H1 (cell line): ENCODE results near the gene METTL1. TPM values are rescaled to one million over a fixed set of nuclear protein-coding genes. Genes with fewer than 3 reads are reported as not detected.

ENCODE experiments used
- CTCF ChIA-PET: fragments of 300-600 bp; sonication (Branson Sonifier 250); formaldehyde crosslinking; loops from one replicate; lab custom pipeline; 2021; ENCODE audit not compliant: partially characterized antibody; lab: Charles Lee
- POLR2A ChIA-PET: fragments of 300-600 bp; sonication (Branson Sonifier 250); formaldehyde crosslinking; loops from one replicate; lab custom pipeline; 2021; ENCODE audit warnings: inconsistent platforms; ENCODE audit not compliant: partially characterized antibody; lab: Charles Lee
- DNase-seq, 2 experiments: peaks; one replicate each; pipeline versions ENCODE4 v3.0.0 to v3.0.0-alpha.2; 2010 to 2022; ENCODE audit warnings: low spot score in 2 of 2, low read depth in 1 of 2, mixed read lengths in 1 of 2
- FAIRE-seq: peaks from 2 replicates; lab custom pipeline; 2011; peaks lifted over from hg19 to GRCh38; lab: Jason Lieb, UNC
- H2AFZ ChIP-seq: 2 replicates; pipeline ENCODE4 v1.8.1; 2012; ENCODE audit warnings: low read length, inconsistent platforms
- H2AK5ac ChIP-seq: 2 replicates; pipeline ENCODE4 v1.6.1; 2013; ENCODE audit warnings: low read depth, low read length
- H2BK120ac ChIP-seq: replicated peaks from 2 replicates; pipeline ENCODE3; 2013; ENCODE audit warnings: low read depth, low read length, inconsistent platforms
- H2BK12ac ChIP-seq: 2 replicates; pipeline ENCODE4 v1.6.1; 2013; ENCODE audit warnings: low read depth, low read length
- H2BK15ac ChIP-seq: 2 replicates; pipeline ENCODE4 v1.6.1; 2013; ENCODE audit warnings: low read length
- H2BK20ac ChIP-seq: 2 replicates; pipeline ENCODE4 v1.6.1; 2013; ENCODE audit warnings: low read length
- H2BK5ac ChIP-seq: 2 replicates; pipeline ENCODE4 v1.6.1; 2013; ENCODE audit warnings: low read depth, low read length
- H3K14ac ChIP-seq: 2 replicates; pipeline ENCODE4 v1.6.1; 2013; ENCODE audit warnings: inconsistent platforms; ENCODE audit not compliant: insufficient read length
- H3K18ac ChIP-seq: 2 replicates; pipeline ENCODE4 v1.6.1; 2013; ENCODE audit warnings: low read length; ENCODE audit errors: extremely low read depth
- H3K23ac ChIP-seq: 2 replicates; pipeline ENCODE4 v1.6.1; 2013; ENCODE audit warnings: inconsistent platforms; ENCODE audit not compliant: insufficient read length
- H3K23me2 ChIP-seq: 2 replicates; pipeline ENCODE4 v1.6.1; 2013; ENCODE audit warnings: low read depth, low read length
- H3K27ac ChIP-seq: 2 replicates; pipeline ENCODE4 v1.6.1; 2011; ENCODE audit warnings: low read depth, low read length, inconsistent platforms
- H3K27me3 ChIP-seq, 4 experiments: replicated peaks in 1 of 4; 1 replicate in 1 of 4; 2 replicates in 3 of 4; pipeline versions ENCODE4 v1.6.1 to v1.8.1; 2011 to 2013; ENCODE audit warnings: low read length in 3 of 4, mild to moderate bottlenecking in 3 of 4, inconsistent platforms in 2 of 4, mixed read lengths in 2 of 4, moderate library complexity in 1 of 4; ENCODE audit not compliant: control insufficient read depth in 3 of 4, insufficient read depth in 3 of 4; ENCODE audit errors: extremely low read depth in 1 of 4
- H3K36me3 ChIP-seq, 4 experiments: 2 replicates each; pipeline versions ENCODE4 v1.6.1 to v1.8.1; 2011 to 2013; ENCODE audit warnings: mild to moderate bottlenecking in 4 of 4, low read length in 3 of 4, moderate library complexity in 2 of 4, control low read depth in 1 of 4, inconsistent platforms in 1 of 4; ENCODE audit not compliant: insufficient read depth in 4 of 4, control insufficient read depth in 2 of 4
- H3K4ac ChIP-seq: replicated peaks from 2 replicates; pipeline ENCODE3; 2013; ENCODE audit warnings: low read length, low read depth, mixed read lengths, inconsistent platforms; ENCODE audit not compliant: insufficient read length
- H3K4me1 ChIP-seq, 4 experiments: replicated peaks in 1 of 4; 1 replicate in 1 of 4; 2 replicates in 3 of 4; pipeline versions ENCODE4 v1.6.1 to v1.8.1; 2011 to 2013; ENCODE audit warnings: low read length in 3 of 4, inconsistent platforms in 2 of 4, mixed read lengths in 1 of 4; ENCODE audit not compliant: insufficient read depth in 4 of 4, control insufficient read depth in 3 of 4
- H3K4me2 ChIP-seq, 2 experiments: 2 replicates each; pipeline versions ENCODE4 v1.6.1 to v1.8.1; 2011 to 2013; ENCODE audit warnings: low read depth in 2 of 2, low read length in 2 of 2, control low read depth in 1 of 2, inconsistent platforms in 1 of 2, mild to moderate bottlenecking in 1 of 2; ENCODE audit not compliant: insufficient read depth in 1 of 2
- H3K4me3 ChIP-seq, 4 experiments: fragments of 200-600, 300-600 bp in 1 of 4; sonication (generic), shearing (Covaris generic), sonication (Bioruptor Twin) in 1 of 4; 2 replicates each; pipeline versions ENCODE4 v1.5.1 to v1.8.1; 2011 to 2016; ENCODE audit warnings: low read length in 4 of 4, low read depth in 3 of 4, control low read depth in 2 of 4, inconsistent platforms in 2 of 4, mild to moderate bottlenecking in 2 of 4, mixed read lengths in 1 of 4, moderate library complexity in 1 of 4; ENCODE audit not compliant: insufficient read depth in 2 of 4; ENCODE audit errors: extremely low read depth in 1 of 4
- H3K56ac ChIP-seq: replicated peaks from 2 replicates; pipeline ENCODE3; 2013; ENCODE audit warnings: low read depth, mild to moderate bottlenecking, mixed read lengths, low read length, inconsistent platforms; ENCODE audit not compliant: insufficient read length
- H3K79me1 ChIP-seq: 2 replicates; pipeline ENCODE4 v1.6.1; 2013; ENCODE audit warnings: low read depth, low read length, control low read depth
- H3K79me2 ChIP-seq, 2 experiments: 2 replicates each; pipeline versions ENCODE4 v1.6.1 to v1.8.1; 2012 to 2013; ENCODE audit warnings: low read length in 2 of 2, mild to moderate bottlenecking in 2 of 2, inconsistent platforms in 1 of 2; ENCODE audit not compliant: insufficient read depth in 2 of 2, control insufficient read depth in 1 of 2
- H3K9ac ChIP-seq, 4 experiments: replicated peaks in 1 of 4; 1 replicate in 1 of 4; 2 replicates in 3 of 4; pipeline versions ENCODE4 v1.6.1 to v1.8.1; 2011 to 2013; ENCODE audit warnings: low read depth in 3 of 4, low read length in 3 of 4, control low read depth in 2 of 4, mild to moderate bottlenecking in 2 of 4, moderate library complexity in 2 of 4, inconsistent platforms in 1 of 4; ENCODE audit errors: extremely low read depth in 1 of 4
- H3K9me3 ChIP-seq, 2 experiments: 2 replicates each; pipeline versions ENCODE4 v1.6.1 to v1.8.1; 2012 to 2013; ENCODE audit warnings: mild to moderate bottlenecking in 2 of 2, moderate library complexity in 2 of 2, control low read depth in 1 of 2, inconsistent platforms in 1 of 2, low read depth in 1 of 2, low read length in 1 of 2, mixed read lengths in 1 of 2; ENCODE audit not compliant: insufficient read depth in 2 of 2
- H4K20me1 ChIP-seq, 2 experiments: replicated peaks in 1 of 2; 2 replicates each; pipeline versions ENCODE3 to v1.8.1; 2011 to 2013; ENCODE audit warnings: inconsistent platforms in 2 of 2, low read length in 2 of 2, mild to moderate bottlenecking in 1 of 2; ENCODE audit not compliant: insufficient read depth in 2 of 2, control insufficient read depth in 1 of 2
- H4K5ac ChIP-seq: 2 replicates; pipeline ENCODE4 v1.6.1; 2013; ENCODE audit warnings: low read length, low read depth, mixed read lengths, inconsistent platforms; ENCODE audit not compliant: insufficient read length
- H4K8ac ChIP-seq: 2 replicates; pipeline ENCODE4 v1.8.0; 2013; ENCODE audit warnings: mild to moderate bottlenecking, moderate library complexity, low read length, inconsistent platforms; ENCODE audit not compliant: insufficient read depth; ENCODE audit errors: extremely low read depth
- H4K91ac ChIP-seq: replicated peaks from 2 replicates; pipeline ENCODE3; 2013; ENCODE audit warnings: low read length, mixed read lengths, inconsistent platforms; ENCODE audit not compliant: insufficient read length
- FOSL1 ChIP-seq: IDR thresholded peaks from 2 replicates; pipeline ENCODE4 v1.6.1; 2011; ENCODE audit warnings: mild to moderate bottlenecking, low read depth, low read length, moderate library complexity; ENCODE audit not compliant: insufficient read depth
- RAD21 ChIP-seq, 2 experiments: IDR thresholded peaks in 1 of 2; conservative IDR thresholded peaks in 1 of 2; 2 replicates each; pipeline ENCODE4 v1.6.1; 2011; ENCODE audit warnings: low read depth in 2 of 2, low read length in 2 of 2, improper control_type of control experiment in 1 of 2, inconsistent platforms in 1 of 2, mild to moderate bottlenecking in 1 of 2, moderate library complexity in 1 of 2
- WGBS, 2 experiments: shearing (Covaris generic) in 1 of 2; methylation state at CpG; one replicate each; pipeline versions ENCODE4 v1.1.6 to v1.1.7; 2013 to 2015; ENCODE audit warnings: low lambda C conversion rate in 2 of 2, mixed read lengths in 2 of 2, inconsistent platforms in 1 of 2, low coverage in 1 of 2, missing lambda C conversion rate in 1 of 2; ENCODE audit not compliant: insufficient replicate concordance in 2 of 2, insufficient coverage in 1 of 2, insufficient read length in 1 of 2; ENCODE audit errors: extremely low coverage in 1 of 2, missing lambda C conversion rate in 1 of 2; 5-methylcytosine and 5-hydroxymethylcytosine counted together
- polyA plus RNA-seq, 7 experiments: library from polyadenylated mRNA; depleted of rRNA in 3 of 7; stranded (reverse) in 5 of 7; unstranded in 2 of 7; fragments of >200 nt in 5 of 7; fragments of 200-250 nt in 2 of 7; gene quantifications; 1 replicate in 5 of 7; 2 replicates in 1 of 7; 4 replicates in 1 of 7; pipeline versions ENCODE4 v1.2.1 to v1.2.3, GENCODE V29; 2011 to 2013; ENCODE audit warnings: missing spikeins in 2 of 7, mixed read lengths in 2 of 7
- total RNA-seq: library from RNA; stranded (reverse); fragmentation: NEBNext Ultra II Directional; extraction: Animal tissue kit (Norgen Biotek cat#: 25700); gene quantifications from 2 replicates; pipeline ENCODE4 v1.2.1, GENCODE V29; 2021
- TF ChIP-seq, protein P1 (sequence below), 3 experiments: IDR thresholded peaks; 1 replicate in 2 of 3; 2 replicates in 1 of 3; pipeline versions ENCODE4 v1.5.1 to v1.6.1; 2011; ENCODE audit warnings: low read length in 3 of 3, mild to moderate bottlenecking in 3 of 3, inconsistent platforms in 2 of 3, low read depth in 1 of 3, moderate library complexity in 1 of 3; ENCODE audit not compliant: insufficient read depth in 1 of 3; ENCODE audit errors: control extremely low read depth in 1 of 3

METTL1 gene
- total and polyA plus RNA-seq, 2 of the 8 experiments (the other 6 are each of a cell fraction or from before 2014, with no cell fraction given), result 40.5 to 46.0 TPM

DNA sequence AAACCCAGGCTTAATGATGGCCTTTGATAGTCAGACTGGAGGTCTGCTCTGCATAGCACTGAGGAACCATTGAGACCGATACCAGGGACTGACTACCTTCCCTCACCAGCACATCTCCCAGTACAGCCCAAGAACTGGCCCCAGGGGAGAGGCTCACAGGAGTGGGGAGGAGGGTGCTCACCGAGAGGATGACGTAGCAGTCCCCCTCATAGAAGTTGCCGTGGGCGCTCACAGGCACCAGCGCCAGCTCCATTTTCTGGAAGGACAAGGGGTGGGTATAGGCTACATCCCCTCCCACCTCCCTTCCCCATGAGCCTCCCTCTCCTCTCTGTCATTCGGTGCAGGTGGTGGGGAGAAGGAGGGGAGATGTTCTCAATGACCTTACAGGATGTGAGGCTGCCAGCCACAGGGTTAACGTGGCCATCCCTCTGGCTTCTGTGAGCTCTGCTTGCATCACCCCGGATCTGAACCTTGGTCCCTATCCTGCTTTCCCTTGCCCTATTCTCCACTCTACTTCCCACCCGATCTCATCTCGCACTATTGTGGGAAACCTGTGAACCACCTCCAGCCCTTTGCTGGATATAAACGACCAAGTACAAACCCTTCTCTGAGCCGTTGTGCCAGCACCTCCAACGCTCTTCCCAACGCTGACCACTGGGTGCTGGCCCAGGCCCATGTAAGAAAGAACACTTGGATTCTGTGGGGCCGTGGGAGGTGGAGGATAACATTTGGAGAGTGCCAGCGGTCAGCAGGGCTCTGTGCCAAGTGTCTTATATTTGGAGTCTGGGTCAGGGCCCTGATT lies 42.3 kb upstream of the METTL1 start:
- Histone ChIP-seq H3K9me3 (no peaks in the 10 kb centered on the region), H3K18ac (no peak overlapping the region), H2BK20ac (no peak overlapping the region), H2BK120ac (no peak overlapping the region), H4K5ac (no peak overlapping the region), H4K20me1 (no peaks in the 10 kb centered on the region), H3K79me1 (no peaks in the 10 kb centered on the region), H2AFZ (no peak overlapping the region), H4K8ac (no peak overlapping the region), H3K9ac (no peak overlapping the region), H3K4me2 (no peak overlapping the region), H3K27ac (no peak overlapping the region), H3K56ac (no peak overlapping the region), H2AK5ac (no peak overlapping the region), H3K4me3 (no peak overlapping the region), H3K4ac (no peak overlapping the region), H2BK12ac (peak overlapping the region; percentile 51; the same call in 1 of the 2 replicates), H3K36me3 (0 out of 8 replicates have a peak, but pooled peaks cover 0 to 3% (median 0%) of the 10 kb centered on the region in 4 experiments), H3K23ac (no peak overlapping the region), H3K4me1 (no peaks in the 10 kb centered on the region), H2BK5ac (no peak overlapping the region), H3K79me2 (no peaks in the 10 kb centered on the region), H3K23me2 (no peaks in the 10 kb centered on the region), H4K91ac (no peak overlapping the region), H3K14ac (no peak overlapping the region), H3K27me3 (no peaks in the 10 kb centered on the region), H2BK15ac (no peak overlapping the region)
- FAIRE-seq (no peak), DNase-seq (no peak)
- ChIA-PET POLR2A (interaction anchor here (0.8 to 9.6 kb wide), 8 partner anchors 8 to 32 kb away, joined by 3 to 71 read pairs (median 6); partner anchors contain the start of genes CTDSP2 and TSFM), CTCF (interaction anchor here (1.0 to 10.4 kb wide), 12 partner anchors 8 to 91 kb away, joined by 3 to 146 read pairs (median 8); partner anchors contain the start of gene TSFM)
- 91% methylated on average over 16 of the region's 17 CpGs; no CpG with 5 or more reads in 1 of the 2 experiments for WGBS, 2 experiments
- TF ChIP-seq, protein P1, sequence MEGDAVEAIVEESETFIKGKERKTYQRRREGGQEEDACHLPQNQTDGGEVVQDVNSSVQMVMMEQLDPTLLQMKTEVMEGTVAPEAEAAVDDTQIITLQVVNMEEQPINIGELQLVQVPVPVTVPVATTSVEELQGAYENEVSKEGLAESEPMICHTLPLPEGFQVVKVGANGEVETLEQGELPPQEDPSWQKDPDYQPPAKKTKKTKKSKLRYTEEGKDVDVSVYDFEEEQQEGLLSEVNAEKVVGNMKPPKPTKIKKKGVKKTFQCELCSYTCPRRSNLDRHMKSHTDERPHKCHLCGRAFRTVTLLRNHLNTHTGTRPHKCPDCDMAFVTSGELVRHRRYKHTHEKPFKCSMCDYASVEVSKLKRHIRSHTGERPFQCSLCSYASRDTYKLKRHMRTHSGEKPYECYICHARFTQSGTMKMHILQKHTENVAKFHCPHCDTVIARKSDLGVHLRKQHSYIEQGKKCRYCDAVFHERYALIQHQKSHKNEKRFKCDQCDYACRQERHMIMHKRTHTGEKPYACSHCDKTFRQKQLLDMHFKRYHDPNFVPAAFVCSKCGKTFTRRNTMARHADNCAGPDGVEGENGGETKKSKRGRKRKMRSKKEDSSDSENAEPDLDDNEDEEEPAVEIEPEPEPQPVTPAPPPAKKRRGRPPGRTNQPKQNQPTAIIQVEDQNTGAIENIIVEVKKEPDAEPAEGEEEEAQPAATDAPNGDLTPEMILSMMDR (IDR thresholded peaks at IDR 0.05; ENCODE audit: control extremely low read depth in 1 of 3, insufficient read depth in 1 of 3, low read depth in 1 of 3, low read length in 3 of 3), result peak in 1 of 3 experiments; percentile 5; a peak in 1 of 4 replicates
- TF ChIP-seq FOSL1 (no peak), RAD21 (IDR thresholded peaks at IDR 0.05 in 1 of 2, conservative IDR thresholded peaks at IDR 0.05 in 1 of 2; ENCODE audit: low read depth in 2 of 2, low read length in 2 of 2) (peak in 1 of 2 experiments; percentile 41; a peak in 2 of 4 replicates)
